H9 (cell line): ENCODE results near the gene NSUN7. TPM values are rescaled to one million over a fixed set of nuclear protein-coding genes. Genes with fewer than 3 reads are reported as not detected.

Experiments used
- DNase-seq: peaks from one replicate; pipeline ENCODE4 v3.0.0-alpha.2; 2017
- H2AFZ ChIP-seq: one replicate; pipeline ENCODE4 v1.6.1; 2013; ENCODE audit warnings: mild to moderate bottlenecking, low read length, control low read depth, moderate library complexity
- H2AK5ac ChIP-seq: 2 replicates; pipeline ENCODE4 v1.6.1; 2013; ENCODE audit warnings: low read length, control low read depth, mixed read lengths; ENCODE audit not compliant: insufficient read length
- H2BK120ac ChIP-seq: one replicate; pipeline ENCODE4 v1.6.1; 2013; ENCODE audit warnings: low read depth, mild to moderate bottlenecking, low read length, control low read depth, inconsistent platforms; ENCODE audit not compliant: poor library complexity, severe bottlenecking
- H2BK12ac ChIP-seq: 2 replicates; pipeline ENCODE4 v1.6.1; 2013; ENCODE audit warnings: low read length, control low read depth, mixed read lengths, low read depth; ENCODE audit not compliant: insufficient read length
- H2BK15ac ChIP-seq: 2 replicates; pipeline ENCODE4 v1.6.1; 2013; ENCODE audit warnings: low read depth, low read length, control low read depth
- H2BK20ac ChIP-seq: one replicate; pipeline ENCODE4 v1.6.1; 2013; ENCODE audit warnings: low read depth, mild to moderate bottlenecking, low read length, control low read depth, inconsistent platforms; ENCODE audit not compliant: poor library complexity, severe bottlenecking
- H2BK5ac ChIP-seq: 2 replicates; pipeline ENCODE4 v1.6.1; 2013; ENCODE audit warnings: low read length, control low read depth, mixed read lengths; ENCODE audit not compliant: insufficient read length
- H3K14ac ChIP-seq: 2 replicates; pipeline ENCODE4 v1.6.1; 2013; ENCODE audit warnings: low read length, control low read depth; ENCODE audit not compliant: insufficient read depth
- H3K18ac ChIP-seq: 2 replicates; pipeline ENCODE4 v1.6.1; 2013; ENCODE audit warnings: low read depth, mild to moderate bottlenecking, mixed read lengths, low read length, control low read depth; ENCODE audit not compliant: insufficient read length
- H3K23ac ChIP-seq: 2 replicates; pipeline ENCODE4 v1.6.1; 2013; ENCODE audit warnings: low read length, control low read depth, mixed read lengths, low read depth; ENCODE audit not compliant: insufficient read length
- H3K23me2 ChIP-seq: 2 replicates; pipeline ENCODE4 v1.6.1; 2013; ENCODE audit warnings: low read depth, mild to moderate bottlenecking, mixed read lengths, low read length, control low read depth; ENCODE audit not compliant: insufficient read length, poor library complexity, severe bottlenecking
- H3K27ac ChIP-seq: 2 replicates; pipeline ENCODE4 v1.5.1; 2013; ENCODE audit warnings: low read length, control low read depth, mixed read lengths, low read depth; ENCODE audit not compliant: insufficient read length
- H3K27me3 ChIP-seq: 2 replicates; pipeline ENCODE4 v1.6.1; 2013; ENCODE audit warnings: low read length, control low read depth, inconsistent platforms; ENCODE audit not compliant: insufficient read depth
- H3K4ac ChIP-seq: 2 replicates; pipeline ENCODE4 v1.6.1; 2013; ENCODE audit warnings: low read depth, mild to moderate bottlenecking, control low read depth, inconsistent platforms, low read length, moderate library complexity
- H3K4me1 ChIP-seq: 2 replicates; pipeline ENCODE4 v1.6.1; 2013; ENCODE audit warnings: low read length, control low read depth, inconsistent platforms; ENCODE audit not compliant: insufficient read depth
- H3K4me2 ChIP-seq: 2 replicates; pipeline ENCODE4 v1.6.1; 2013; ENCODE audit warnings: low read length, control low read depth, mixed read lengths; ENCODE audit not compliant: insufficient read length, insufficient read depth
- H3K56ac ChIP-seq: 2 replicates; pipeline ENCODE4 v1.6.1; 2013; ENCODE audit warnings: low read depth, mild to moderate bottlenecking, mixed read lengths, low read length, control low read depth; ENCODE audit not compliant: insufficient read length
- H3K79me1 ChIP-seq: 2 replicates; pipeline ENCODE4 v1.6.1; 2013; ENCODE audit warnings: low read depth, mild to moderate bottlenecking, moderate library complexity, low read length, control low read depth, inconsistent platforms; ENCODE audit not compliant: insufficient read depth, poor library complexity, severe bottlenecking
- H3K79me2 ChIP-seq: 2 replicates; pipeline ENCODE4 v1.6.1; 2013; ENCODE audit warnings: low read length, control low read depth, inconsistent platforms; ENCODE audit not compliant: insufficient read depth
- H3K9ac ChIP-seq: 2 replicates; pipeline ENCODE4 v1.6.1; 2013; ENCODE audit warnings: low read length, control low read depth, mixed read lengths; ENCODE audit not compliant: insufficient read length; ENCODE audit errors: extremely low read depth
- H3K9me3 ChIP-seq: one replicate; pipeline ENCODE4 v1.6.1; 2013; ENCODE audit warnings: low read depth, low read length, inconsistent platforms; ENCODE audit not compliant: control insufficient read depth
- H3T11ph ChIP-seq: one replicate; pipeline ENCODE4 v1.6.1; 2013; ENCODE audit warnings: mild to moderate bottlenecking, low read length, control low read depth, inconsistent platforms
- H4K20me1 ChIP-seq: one replicate; pipeline ENCODE4 v1.6.1; 2013; ENCODE audit not compliant: control insufficient read depth, insufficient read length, insufficient read depth
- H4K5ac ChIP-seq: 2 replicates; pipeline ENCODE4 v1.6.1; 2013; ENCODE audit warnings: low read depth, mild to moderate bottlenecking, mixed read lengths, low read length, control low read depth; ENCODE audit not compliant: insufficient read length
- H4K8ac ChIP-seq: replicated peaks from 2 replicates; pipeline ENCODE4 v1.6.1; 2013; ENCODE audit warnings: low read length, control low read depth, mixed read lengths, low read depth; ENCODE audit not compliant: insufficient read length
- H4K91ac ChIP-seq: 2 replicates; pipeline ENCODE4 v1.6.1; 2013; ENCODE audit warnings: low read depth, mild to moderate bottlenecking, moderate library complexity, mixed read lengths, low read length, control low read depth; ENCODE audit not compliant: insufficient read length
- H3K27ac Mint-ChIP-seq, 3 experiments: 2 replicates in 2 of 3; 3 replicates in 1 of 3; pipeline ENCODE4 v1.8.0; 2020 to 2021; ENCODE audit warnings: mixed read lengths in 3 of 3, mild to moderate bottlenecking in 1 of 3, moderate library complexity in 1 of 3
- H3K27me3 Mint-ChIP-seq: 2 replicates; pipeline ENCODE4 v1.8.0; 2021; ENCODE audit warnings: low read depth, mild to moderate bottlenecking, moderate library complexity, mixed read lengths
- H3K36me3 Mint-ChIP-seq, 3 experiments: 2 replicates in 2 of 3; 3 replicates in 1 of 3; pipeline ENCODE4 v1.8.0; 2020 to 2021; ENCODE audit warnings: low read depth in 3 of 3, mixed read lengths in 3 of 3; ENCODE audit not compliant: insufficient read depth in 1 of 3
- H3K4me1 Mint-ChIP-seq, 2 experiments: 2 replicates each; pipeline ENCODE4 v1.8.0; 2020; ENCODE audit warnings: mixed read lengths in 2 of 2
- H3K4me3 Mint-ChIP-seq, 2 experiments: 2 replicates in 1 of 2; 3 replicates in 1 of 2; pipeline ENCODE4 v1.8.0; 2020 to 2021; ENCODE audit warnings: mild to moderate bottlenecking in 2 of 2, mixed read lengths in 2 of 2, moderate library complexity in 1 of 2
- H3K9me3 Mint-ChIP-seq, 2 experiments: 2 replicates in 1 of 2; 3 replicates in 1 of 2; pipeline ENCODE4 v1.8.0; 2020; ENCODE audit warnings: mild to moderate bottlenecking in 2 of 2, mixed read lengths in 2 of 2, moderate library complexity in 1 of 2
- WGBS: extraction: QIAGEN DNeasy Blood & Tissue Kit; methylation state at CpG from one replicate; pipeline ENCODE4 v1.1.7; 2013; ENCODE audit warnings: missing lambda C conversion rate, low lambda C conversion rate, mixed read lengths; ENCODE audit not compliant: insufficient read length; ENCODE audit errors: extremely low coverage; 5-methylcytosine and 5-hydroxymethylcytosine counted together
- total RNA-seq: library from RNA; stranded (reverse); gene quantifications from 2 replicates; pipeline ENCODE4 v1.2.1, GENCODE V29; 2021
- TF ChIP-seq, protein P1 (sequence below): fragments of 200-600 bp; sonication (generic); conservative IDR thresholded peaks from 3 replicates; pipeline ENCODE4 v1.8.0; 2021; ENCODE audit warnings: antibody characterized with exemption, mild to moderate bottlenecking

Gene NSUN7
- total RNA-seq, 1 experiment from 2014 or later, result 15.9 TPM

DNA sequence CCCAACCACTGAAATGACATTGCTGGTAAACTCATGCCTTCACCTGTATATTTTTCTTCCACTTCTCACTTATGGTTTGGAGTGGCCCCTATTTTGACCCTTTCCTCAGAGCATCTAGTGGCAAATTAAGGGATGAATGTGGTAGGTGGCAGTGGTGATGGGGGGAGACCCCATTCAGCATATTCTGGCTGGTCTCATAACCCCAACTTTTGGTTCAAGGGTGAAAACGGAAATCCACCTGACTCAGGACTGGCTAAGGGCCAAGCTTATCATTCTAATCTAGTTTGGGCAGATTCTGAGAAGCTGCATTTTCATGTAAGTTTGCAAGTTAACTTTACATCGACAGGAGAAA, 47.0 kb upstream of the NSUN7 start:
- Mint-ChIP-seq H3K27me3 (peaks cover 8% of the 10 kb centered on the region), H3K4me3 (no peak overlapping the region), H3K4me1 (peaks cover 7 to 21% of the 10 kb centered on the region in 2 experiments), H3K9me3 (peaks cover 0 to 3% of the 10 kb centered on the region in 2 experiments; a peak in 1 of 5 replicates), H3K27ac (peak overlapping the region in 2 of 3 experiments; percentile 78 to 82; a peak in 3 of 7 replicates), H3K36me3 (no peaks in the 10 kb centered on the region)
- no peak overlapping the region for H2AK5ac ChIP-seq
- no peaks in the 10 kb centered on the region for H4K20me1 ChIP-seq
- H3K18ac ChIP-seq, result no peak overlapping the region
- TF ChIP-seq, protein P1, sequence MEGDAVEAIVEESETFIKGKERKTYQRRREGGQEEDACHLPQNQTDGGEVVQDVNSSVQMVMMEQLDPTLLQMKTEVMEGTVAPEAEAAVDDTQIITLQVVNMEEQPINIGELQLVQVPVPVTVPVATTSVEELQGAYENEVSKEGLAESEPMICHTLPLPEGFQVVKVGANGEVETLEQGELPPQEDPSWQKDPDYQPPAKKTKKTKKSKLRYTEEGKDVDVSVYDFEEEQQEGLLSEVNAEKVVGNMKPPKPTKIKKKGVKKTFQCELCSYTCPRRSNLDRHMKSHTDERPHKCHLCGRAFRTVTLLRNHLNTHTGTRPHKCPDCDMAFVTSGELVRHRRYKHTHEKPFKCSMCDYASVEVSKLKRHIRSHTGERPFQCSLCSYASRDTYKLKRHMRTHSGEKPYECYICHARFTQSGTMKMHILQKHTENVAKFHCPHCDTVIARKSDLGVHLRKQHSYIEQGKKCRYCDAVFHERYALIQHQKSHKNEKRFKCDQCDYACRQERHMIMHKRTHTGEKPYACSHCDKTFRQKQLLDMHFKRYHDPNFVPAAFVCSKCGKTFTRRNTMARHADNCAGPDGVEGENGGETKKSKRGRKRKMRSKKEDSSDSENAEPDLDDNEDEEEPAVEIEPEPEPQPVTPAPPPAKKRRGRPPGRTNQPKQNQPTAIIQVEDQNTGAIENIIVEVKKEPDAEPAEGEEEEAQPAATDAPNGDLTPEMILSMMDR, result no peak
- H2BK20ac ChIP-seq, result no peak overlapping the region
- H2BK5ac ChIP-seq, result no peak overlapping the region
- no peaks in the 10 kb centered on the region for H3K79me1 ChIP-seq
- H3K14ac ChIP-seq, result no peak overlapping the region
- no CpG with 5 or more reads among the region's 2 CpGs for WGBS
- no peaks in the 10 kb centered on the region for H3K9me3 ChIP-seq
- no peak overlapping the region for H2BK12ac ChIP-seq
- H3K4me2 ChIP-seq, result no peak overlapping the region
- H3K27ac ChIP-seq, result no peak overlapping the region
- no peak overlapping the region for H4K5ac ChIP-seq
- DNase-seq, result no peak
- no peak overlapping the region for H2BK15ac ChIP-seq
- H4K8ac ChIP-seq, result no peak overlapping the region
- no peak overlapping the region for H2AFZ ChIP-seq
- no peak overlapping the region for H3T11ph ChIP-seq
- no peaks in the 10 kb centered on the region for H3K4me1 ChIP-seq
- no peak overlapping the region for H3K23ac ChIP-seq
- no peak overlapping the region for H3K9ac ChIP-seq
- no peak overlapping the region for H3K4ac ChIP-seq
- no peak overlapping the region for H3K56ac ChIP-seq
- no peak overlapping the region for H4K91ac ChIP-seq
- no peaks in the 10 kb centered on the region for H3K27me3 ChIP-seq
- no peaks in the 10 kb centered on the region for H3K79me2 ChIP-seq
- H2BK120ac ChIP-seq, result no peak overlapping the region
- no peaks in the 10 kb centered on the region for H3K23me2 ChIP-seq
